Transverse colon (tissue), 3 donors: ENCODE results near the gene SOHLH1.

Experiments used
- POLR2A ChIP-seq: fragments of 450-650 bp; IDR thresholded peaks from one replicate; pipeline ENCODE4 v1.6.1; 2016; ENCODE audit warnings: antibody characterized with exemption, mild to moderate bottlenecking, moderate library complexity
- TF ChIP-seq, protein P1 (sequence below), 5 experiments: fragments of 200-600 bp in 3 of 5; fragments of 450-650 bp in 2 of 5; sonication (generic) in 3 of 5; IDR thresholded peaks; 1 replicate in 2 of 5; 2 replicates in 3 of 5; pipeline ENCODE4 v1.5.1; 2016 to 2017; ENCODE audit warnings: antibody characterized with exemption in 5 of 5, inconsistent platforms in 3 of 5, mild to moderate bottlenecking in 2 of 5, moderate library complexity in 1 of 5

DNA sequence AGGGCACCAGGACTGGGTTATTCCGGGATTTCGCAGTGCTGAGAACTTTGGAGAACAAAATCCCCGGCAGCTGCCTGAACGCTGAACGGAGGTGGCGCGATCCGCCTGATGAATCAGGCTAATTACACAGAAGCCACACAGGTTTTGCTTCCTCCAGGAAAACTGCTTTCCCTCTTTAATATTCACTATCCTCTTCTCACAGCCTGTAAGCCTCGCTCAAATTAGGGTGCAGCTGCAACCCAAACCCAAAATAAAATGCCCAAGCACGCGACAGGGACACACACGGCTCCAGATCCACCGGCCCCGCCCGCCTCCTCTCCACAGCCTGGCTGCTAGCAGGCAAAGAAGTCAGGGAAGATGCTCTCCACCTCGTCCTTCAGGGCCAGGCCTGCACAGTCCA is 6.0 kb downstream of the SOHLH1 start:
- no peak for TF ChIP-seq POLR2A
- TF ChIP-seq, protein P1, sequence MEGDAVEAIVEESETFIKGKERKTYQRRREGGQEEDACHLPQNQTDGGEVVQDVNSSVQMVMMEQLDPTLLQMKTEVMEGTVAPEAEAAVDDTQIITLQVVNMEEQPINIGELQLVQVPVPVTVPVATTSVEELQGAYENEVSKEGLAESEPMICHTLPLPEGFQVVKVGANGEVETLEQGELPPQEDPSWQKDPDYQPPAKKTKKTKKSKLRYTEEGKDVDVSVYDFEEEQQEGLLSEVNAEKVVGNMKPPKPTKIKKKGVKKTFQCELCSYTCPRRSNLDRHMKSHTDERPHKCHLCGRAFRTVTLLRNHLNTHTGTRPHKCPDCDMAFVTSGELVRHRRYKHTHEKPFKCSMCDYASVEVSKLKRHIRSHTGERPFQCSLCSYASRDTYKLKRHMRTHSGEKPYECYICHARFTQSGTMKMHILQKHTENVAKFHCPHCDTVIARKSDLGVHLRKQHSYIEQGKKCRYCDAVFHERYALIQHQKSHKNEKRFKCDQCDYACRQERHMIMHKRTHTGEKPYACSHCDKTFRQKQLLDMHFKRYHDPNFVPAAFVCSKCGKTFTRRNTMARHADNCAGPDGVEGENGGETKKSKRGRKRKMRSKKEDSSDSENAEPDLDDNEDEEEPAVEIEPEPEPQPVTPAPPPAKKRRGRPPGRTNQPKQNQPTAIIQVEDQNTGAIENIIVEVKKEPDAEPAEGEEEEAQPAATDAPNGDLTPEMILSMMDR (IDR thresholded peaks at IDR 0.05), result no peak
